K562 (cell line): ENCODE measurements around the gene MARK2. TPM values are rescaled to one million over a fixed set of nuclear protein-coding genes. Genes with fewer than 3 reads are reported as not detected.
"Not testable (repeated sequence)": the region's sequence is repeated elsewhere in the genome, so short reads cannot be mapped to it uniquely, and the experiment has no call there.

Source experiments
- ATAC-seq: fragments of 200-7000 bp; cut with Tn5 transposase; 3 replicates; pipeline ENCODE4 v1.9.1; 2020; ENCODE audit warnings: moderate library complexity
- BruUV-seq: library from RNA; stranded (reverse); fragments of 400-500 nt; replicated peaks from 2 replicates; lab custom pipeline; 2021; lab: Mats Ljungman, UMichigan
- CTCF ChIA-PET: fragments of 300-600 bp; formaldehyde crosslinking; extraction: SDS; loops from one replicate; lab custom pipeline; 2021; ENCODE audit warnings: low intra/inter-chr PET ratio; lab: Yijun Ruan, JAX
- POLR2A ChIA-PET: fragments of 300-600, 350-650 bp; sonication (Branson Sonifier 250); formaldehyde crosslinking; extraction: SDS; loops from one replicate; lab custom pipeline; 2021; ENCODE audit warnings: antibody characterized with exemption, inconsistent platforms; lab: Yijun Ruan, JAX
- DNase-seq, 4 experiments: peaks; one replicate each; pipeline versions ENCODE4 v3.0.0 to v3.0.0-alpha.2; 2011 to 2018; ENCODE audit warnings: low spot score in 3 of 4, mixed read lengths in 3 of 4; ENCODE audit errors: extremely low read depth in 1 of 4
- FAIRE-seq: peaks from 2 replicates; lab custom pipeline; 2011; peaks lifted over from hg19 to GRCh38; lab: Jason Lieb, UNC
- H2AFZ ChIP-seq: 2 replicates; pipeline ENCODE4 v1.6.0; 2011; ENCODE audit warnings: low read depth, low read length, control low read depth, inconsistent platforms
- H3K27ac ChIP-seq: fragments of 200-600 bp; 3 replicates; pipeline ENCODE4 v1.8.0; 2011; ENCODE audit warnings: low read depth, mild to moderate bottlenecking, control low read depth, inconsistent platforms, low read length, moderate library complexity, mixed read lengths; ENCODE audit errors: extremely low read depth
- H3K27me3 ChIP-seq, 2 experiments: fragments of 300-600 bp in 1 of 2; 2 replicates in 1 of 2; 3 replicates in 1 of 2; pipeline versions ENCODE4 v1.6.0 to v1.8.0; 2011; ENCODE audit warnings: inconsistent platforms in 2 of 2, low read length in 2 of 2, mild to moderate bottlenecking in 1 of 2, mixed read lengths in 1 of 2, moderate library complexity in 1 of 2; ENCODE audit not compliant: control insufficient read depth in 2 of 2, insufficient read depth in 2 of 2
- H3K36me3 ChIP-seq: fragments of 300-600 bp; 3 replicates; pipeline ENCODE4 v1.8.0; 2011; ENCODE audit warnings: mild to moderate bottlenecking, low read length, inconsistent platforms; ENCODE audit not compliant: control insufficient read depth, insufficient read depth
- H3K4me1 ChIP-seq, 2 experiments: fragments of 200-600 bp in 1 of 2; replicated peaks in 1 of 2; 2 replicates in 1 of 2; 3 replicates in 1 of 2; pipeline versions ENCODE4 v1.5.1 to v1.8.0; 2011; ENCODE audit warnings: inconsistent platforms in 2 of 2, low read length in 2 of 2, mild to moderate bottlenecking in 1 of 2, mixed read lengths in 1 of 2, moderate library complexity in 1 of 2; ENCODE audit not compliant: control insufficient read depth in 2 of 2, insufficient read depth in 2 of 2
- H3K4me2 ChIP-seq: 2 replicates; pipeline ENCODE4 v1.6.1; 2011; ENCODE audit warnings: low read length, control low read depth, inconsistent platforms, mixed read lengths; ENCODE audit not compliant: insufficient read depth
- H3K4me3 ChIP-seq: fragments of 200-600 bp; sonication (generic), shearing (Covaris generic); 2 replicates; pipeline ENCODE4 v1.5.1; 2016; ENCODE audit warnings: control low read depth, inconsistent platforms
- H3K79me2 ChIP-seq: fragments of 200-600 bp; 3 replicates; pipeline ENCODE4 v1.8.0; 2011; ENCODE audit warnings: low read length, inconsistent platforms; ENCODE audit not compliant: control insufficient read depth, insufficient read depth
- H3K9ac ChIP-seq, 2 experiments: 2 replicates each; pipeline versions ENCODE4 v1.6.0 to v1.6.1; 2011; ENCODE audit warnings: low read depth in 2 of 2, low read length in 2 of 2, control low read depth in 1 of 2, inconsistent platforms in 1 of 2, mild to moderate bottlenecking in 1 of 2, mixed read lengths in 1 of 2; ENCODE audit not compliant: insufficient read depth in 1 of 2
- H3K9me1 ChIP-seq: one replicate; pipeline ENCODE4 v1.6.0; 2011; ENCODE audit warnings: inconsistent platforms, mild to moderate bottlenecking, low read length, moderate library complexity; ENCODE audit not compliant: control insufficient read depth, insufficient read depth
- H3K9me3 ChIP-seq: replicated peaks from 2 replicates; pipeline ENCODE4 v1.5.1; 2011; ENCODE audit warnings: low read depth, low read length, inconsistent platforms; ENCODE audit not compliant: control insufficient read depth, insufficient read depth
- H4K20me1 ChIP-seq: replicated peaks from 2 replicates; pipeline ENCODE4 v1.6.1; 2011; ENCODE audit warnings: low read length, inconsistent platforms, mixed read lengths; ENCODE audit not compliant: control insufficient read depth, insufficient read depth
- ARID2 ChIP-seq: fragments of 450-650 bp; IDR thresholded peaks from 2 replicates; pipeline ENCODE4 v1.6.1; 2017; ENCODE audit warnings: antibody characterized with exemption, mild to moderate bottlenecking
- COPS2 ChIP-seq: fragments of 450-650 bp; conservative IDR thresholded peaks from 2 replicates; pipeline ENCODE4 v1.6.1; 2016; ENCODE audit warnings: mild to moderate bottlenecking, moderate library complexity
- MTA3 ChIP-seq: fragments of 450-650 bp; formaldehyde crosslinking; IDR thresholded peaks from 2 replicates; pipeline ENCODE4 v1.6.1; 2017; ENCODE audit warnings: mild to moderate bottlenecking, borderline replicate concordance
- NCOA4 ChIP-seq: fragments of 450-650 bp; IDR thresholded peaks from 2 replicates; pipeline ENCODE4 v1.6.1; 2018; ENCODE audit warnings: mild to moderate bottlenecking; ENCODE audit not compliant: partially characterized antibody
- POLR2H ChIP-seq: IDR thresholded peaks from 2 replicates; pipeline ENCODE4 v1.6.1; 2016; ENCODE audit warnings: missing genetic modification characterization, low read depth, mild to moderate bottlenecking, control low read depth, missing compliant biosample characterization, moderate library complexity
- SNIP1 ChIP-seq: fragments of 450-650 bp; IDR thresholded peaks from 2 replicates; pipeline ENCODE4 v1.7.1; 2017; ENCODE audit warnings: low read depth, mild to moderate bottlenecking
- TBL1XR1 ChIP-seq, 2 experiments: IDR thresholded peaks; 2 replicates each; pipeline ENCODE4 v1.6.1; 2012; ENCODE audit warnings: improper control_type of control experiment in 2 of 2, low read length in 2 of 2, mild to moderate bottlenecking in 1 of 2
- WGBS: fragments of 100-300 bp; shearing (Covaris generic); methylation state at CpG from one replicate; pipeline ENCODE4 v1.1.6; 2016; ENCODE audit warnings: low coverage, mixed read lengths; ENCODE audit not compliant: insufficient coverage; ENCODE audit errors: missing lambda C conversion rate; 5-methylcytosine and 5-hydroxymethylcytosine counted together
- in situ Hi-C: fragments of 300-500 bp; cut with MboI; formaldehyde crosslinking; loops from 4 replicates; pipeline ENCODE4 v1.15.0; 2018; ENCODE audit warnings: inconsistent platforms, mixed read lengths
- intact Hi-C: fragments of 100-400 bp; cut with micrococcal nuclease; formaldehyde crosslinking; loops from 2 replicates; pipeline ENCODE4 v1.14.2; 2022
- polyA plus RNA-seq, 8 experiments: library from polyadenylated mRNA; depleted of rRNA in 4 of 8; stranded (reverse) in 5 of 8; unstranded in 3 of 8; fragments of >200 nt; fragmentation: Nextera tagmentation in 2 of 8; fragmentation: Illumina TruSeq in 1 of 8; extraction: Ambion mirVana in 2 of 8; extraction: Trizol in 1 of 8; gene quantifications; 2 replicates each; pipeline versions ENCODE4 v1.2.1 to v1.2.3, GENCODE V29; 2011 to 2014; ENCODE audit warnings: inconsistent platforms in 1 of 8, missing spikeins in 1 of 8
- total RNA-seq, 7 experiments: library from RNA; depleted of rRNA in 6 of 7; stranded (reverse); fragments of >200 nt in 6 of 7; fragmentation: Illumina TruSeq in 2 of 7; extraction: Trizol in 2 of 7; gene quantifications; 2 replicates each; pipeline versions ENCODE4 v1.2.1 to v1.2.3, GENCODE V29; 2011 to 2021; ENCODE audit warnings: low replicate concordance in 1 of 7
- TF ChIP-seq, protein P1 (sequence below), 2 experiments: fragments of 450-650 bp in 1 of 2; IDR thresholded peaks; 2 replicates each; pipeline ENCODE4 v1.6.1; 2011 to 2017; ENCODE audit warnings: low read depth in 2 of 2, antibody characterized with exemption in 1 of 2, borderline replicate concordance in 1 of 2, low read length in 1 of 2, mild to moderate bottlenecking in 1 of 2, mixed read lengths in 1 of 2; ENCODE audit not compliant: control insufficient read depth in 1 of 2

The MARK2 gene
- total and polyA plus RNA-seq, 9 of the 15 experiments (the other 6 are each of a cell fraction or from before 2014, with no cell fraction given) = 0.32 to 43.5 (median 15.1) TPM

DNA sequence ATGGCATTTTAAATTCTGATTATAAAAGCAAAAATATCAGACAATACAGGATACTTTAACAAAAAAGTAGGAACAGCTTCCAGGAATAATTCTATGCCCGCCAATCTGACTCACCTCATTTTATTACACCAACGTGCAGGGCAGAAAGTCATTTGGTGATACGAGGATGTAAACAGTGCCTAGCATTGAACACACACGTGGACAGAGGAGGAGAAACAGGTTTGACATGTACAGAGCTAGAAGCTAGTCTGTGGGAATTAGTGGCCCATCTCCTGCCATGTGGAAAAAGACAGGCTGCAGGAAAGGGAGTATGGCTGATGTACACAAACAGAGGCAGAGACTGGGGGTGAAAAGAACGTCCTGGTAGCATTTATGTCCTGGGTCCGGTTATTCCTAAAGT is 34.7 kb upstream of the MARK2 start (continued):
- TF ChIP-seq, protein P1, sequence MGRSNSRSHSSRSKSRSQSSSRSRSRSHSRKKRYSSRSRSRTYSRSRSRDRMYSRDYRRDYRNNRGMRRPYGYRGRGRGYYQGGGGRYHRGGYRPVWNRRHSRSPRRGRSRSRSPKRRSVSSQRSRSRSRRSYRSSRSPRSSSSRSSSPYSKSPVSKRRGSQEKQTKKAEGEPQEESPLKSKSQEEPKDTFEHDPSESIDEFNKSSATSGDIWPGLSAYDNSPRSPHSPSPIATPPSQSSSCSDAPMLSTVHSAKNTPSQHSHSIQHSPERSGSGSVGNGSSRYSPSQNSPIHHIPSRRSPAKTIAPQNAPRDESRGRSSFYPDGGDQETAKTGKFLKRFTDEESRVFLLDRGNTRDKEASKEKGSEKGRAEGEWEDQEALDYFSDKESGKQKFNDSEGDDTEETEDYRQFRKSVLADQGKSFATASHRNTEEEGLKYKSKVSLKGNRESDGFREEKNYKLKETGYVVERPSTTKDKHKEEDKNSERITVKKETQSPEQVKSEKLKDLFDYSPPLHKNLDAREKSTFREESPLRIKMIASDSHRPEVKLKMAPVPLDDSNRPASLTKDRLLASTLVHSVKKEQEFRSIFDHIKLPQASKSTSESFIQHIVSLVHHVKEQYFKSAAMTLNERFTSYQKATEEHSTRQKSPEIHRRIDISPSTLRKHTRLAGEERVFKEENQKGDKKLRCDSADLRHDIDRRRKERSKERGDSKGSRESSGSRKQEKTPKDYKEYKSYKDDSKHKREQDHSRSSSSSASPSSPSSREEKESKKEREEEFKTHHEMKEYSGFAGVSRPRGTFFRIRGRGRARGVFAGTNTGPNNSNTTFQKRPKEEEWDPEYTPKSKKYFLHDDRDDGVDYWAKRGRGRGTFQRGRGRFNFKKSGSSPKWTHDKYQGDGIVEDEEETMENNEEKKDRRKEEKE (IDR thresholded peaks at IDR 0.05; ENCODE audit: borderline replicate concordance in 1 of 2, control insufficient read depth in 1 of 2, low read depth in 2 of 2, low read length in 1 of 2) = no peak
- TF ChIP-seq TBL1XR1 (IDR thresholded peaks at IDR 0.05; ENCODE audit: low read length in 2 of 2) (no peak), SNIP1 (no peak)

DNA sequence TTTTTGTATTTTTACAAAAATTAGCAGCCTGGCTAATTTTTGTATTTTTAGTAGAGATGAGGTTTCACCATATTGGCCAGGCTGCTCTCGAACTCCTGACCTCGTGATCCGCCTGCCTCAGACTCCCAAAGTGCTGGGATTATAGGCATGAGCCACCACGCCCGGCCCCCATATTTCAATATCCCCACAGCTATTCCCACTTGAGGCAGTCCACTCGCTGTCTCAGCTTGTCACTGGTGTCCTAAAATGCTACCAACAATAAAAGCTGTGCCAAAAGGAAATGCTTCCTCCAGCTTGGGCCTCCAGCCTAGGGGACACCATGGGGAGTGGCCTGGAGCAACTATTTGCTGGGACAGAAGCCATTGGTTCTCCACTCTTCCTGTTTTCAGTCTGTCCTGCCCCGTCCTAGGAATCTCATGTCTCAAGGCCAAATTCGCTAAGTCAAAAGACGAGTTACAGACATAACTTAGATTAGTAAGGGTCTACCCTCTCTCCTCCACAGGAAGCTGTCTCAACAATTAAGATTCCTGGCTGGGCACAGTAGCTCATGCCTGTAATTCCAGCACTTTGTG is 33.0 kb upstream of the MARK2 start:
- FAIRE-seq (no peak), DNase-seq (no peak), ATAC-seq (no peak)
- intact Hi-C loops = no loop called here
- Histone ChIP-seq H2AFZ (no peak overlapping the region), H3K4me1 (peaks cover 9 to 10% of the 10 kb centered on the region in 2 experiments), H3K79me2 (no peaks in the 10 kb centered on the region), H3K4me3 (no peak overlapping the region), H3K9me3 (no peaks in the 10 kb centered on the region), H4K20me1 (no peaks in the 10 kb centered on the region), H3K9ac (no peak overlapping the region), H3K4me2 (no peak overlapping the region), H3K36me3 (no peaks in the 10 kb centered on the region), H3K27me3 (no peaks in the 10 kb centered on the region), H3K9me1 (no peaks in the 10 kb centered on the region), H3K27ac (no peak overlapping the region)
- POLR2A ChIA-PET = no interaction called here
- 58% methylated on average over 9 of the region's 9 CpGs for WGBS
- in situ Hi-C loops = no loop called here
- CTCF ChIA-PET = interaction anchor here (0.5 kb wide), 1 partner anchor 1786 kb away, joined by 3 read pairs; no protein-coding TSS in a partner anchor
- TF ChIP-seq NCOA4 = no peak
- TF ChIP-seq POLR2H (tag) = no peak
- TF ChIP-seq ARID2 = no peak
- TF ChIP-seq MTA3 = no peak
- TF ChIP-seq COPS2 = no peak
- BruUV-seq = no TSS peak

DNA sequence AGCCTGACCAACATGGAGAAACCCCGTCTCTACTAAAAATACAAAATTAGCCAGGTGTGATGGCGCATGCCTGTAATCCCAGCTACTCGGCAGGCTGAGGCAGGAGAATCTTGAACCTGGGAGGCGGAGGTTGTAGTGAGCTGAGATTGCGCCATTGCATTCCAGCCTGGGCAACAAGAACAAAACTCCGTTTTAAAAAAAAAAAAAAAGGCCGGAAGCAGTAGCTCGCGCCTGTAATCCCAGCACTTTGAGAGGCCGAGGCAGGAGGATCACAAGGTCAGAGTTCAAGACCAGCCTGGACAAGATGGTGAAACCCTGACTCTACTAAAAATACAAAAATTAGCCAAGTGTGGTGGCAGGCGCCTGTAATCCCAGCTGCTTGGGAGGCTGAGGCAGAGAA is 28.5 kb upstream of the MARK2 start:
- H2AFZ ChIP-seq, H3K27ac ChIP-seq, DNase-seq, H3K4me2 ChIP-seq, FAIRE-seq, H3K27me3 ChIP-seq, BruUV-seq, H3K9ac ChIP-seq, H3K4me3 ChIP-seq, CTCF ChIA-PET, H3K36me3 ChIP-seq, in situ Hi-C loops, H3K9me1 ChIP-seq, H3K9me3 ChIP-seq, ATAC-seq, H4K20me1 ChIP-seq: not testable (repeated sequence)
- POLR2A ChIA-PET = interaction anchor here (1.0 to 1.6 kb wide), 2 partner anchors 8 to 42 kb away, joined by 3 to 4 read pairs; partner anchors contain the start of gene ZFTA
- 91% methylated on average over 8 of the region's 11 CpGs for WGBS
- H3K4me1 ChIP-seq = peaks cover 20 to 21% of the 10 kb centered on the region in 2 experiments
- H3K79me2 ChIP-seq = peaks cover 26% of the 10 kb centered on the region
- intact Hi-C loops = loop anchor here (5.0 kb wide), 1 partner anchor 43 kb away; the partner anchor contains the start of gene ZFTA
